SK-N-SH treated with all-trans-retinoic acid at 6 μM for 48 hours (cell line): ENCODE data around the gene C22orf39.

Experiments
- ISL1 ChIP-seq: fragments of 250-450 bp; sonication (Bioruptor Pico); IDR thresholded peaks from 2 replicates; pipeline ENCODE4 v2.1.2; 2022; ENCODE audit warnings: mild to moderate bottlenecking, moderate library complexity
- OSR1 ChIP-seq: fragments of 250-450 bp; sonication (Bioruptor Pico); IDR thresholded peaks from 2 replicates; pipeline ENCODE4 v1.8.0; 2022; ENCODE audit warnings: moderate library complexity, mild to moderate bottlenecking, inconsistent platforms
- RARB ChIP-seq: fragments of 250-450 bp; sonication (Bioruptor Pico); IDR thresholded peaks from 2 replicates; pipeline ENCODE4 v1.8.0; 2021; ENCODE audit warnings: mild to moderate bottlenecking, moderate library complexity
- ZC3H10 ChIP-seq: fragments of 250-450 bp; sonication (Bioruptor Pico); IDR thresholded peaks from 2 replicates; pipeline ENCODE4 v1.5.1; 2021; ENCODE audit warnings: mild to moderate bottlenecking, moderate library complexity
- ZFP30 ChIP-seq: fragments of 450-650 bp; formaldehyde crosslinking; IDR thresholded peaks from 2 replicates; pipeline ENCODE4 v1.5.0; 2022; ENCODE audit warnings: mild to moderate bottlenecking, moderate library complexity
- ZNF70 ChIP-seq: fragments of 450-650 bp; formaldehyde crosslinking; IDR thresholded peaks from 2 replicates; pipeline ENCODE4 v1.5.0; 2020; ENCODE audit warnings: mild to moderate bottlenecking, moderate library complexity
- TF ChIP-seq, protein P1 (sequence below): fragments of 250-450 bp; sonication (Bioruptor Pico); IDR thresholded peaks from 2 replicates; pipeline ENCODE4 v1.5.0; 2020; ENCODE audit warnings: mild to moderate bottlenecking, moderate library complexity
- TF ChIP-seq, protein P2 (sequence below): fragments of 250-450 bp; sonication (Bioruptor Pico); IDR thresholded peaks from 2 replicates; pipeline ENCODE4 v1.8.0; 2020; ENCODE audit warnings: mild to moderate bottlenecking, moderate library complexity, borderline replicate concordance
- TF ChIP-seq, protein P3 (sequence below): fragments of 250-450 bp; sonication (Bioruptor Pico); IDR thresholded peaks from 2 replicates; pipeline ENCODE4 v1.5.1; 2020; ENCODE audit warnings: low read depth, mild to moderate bottlenecking, moderate library complexity

DNA sequence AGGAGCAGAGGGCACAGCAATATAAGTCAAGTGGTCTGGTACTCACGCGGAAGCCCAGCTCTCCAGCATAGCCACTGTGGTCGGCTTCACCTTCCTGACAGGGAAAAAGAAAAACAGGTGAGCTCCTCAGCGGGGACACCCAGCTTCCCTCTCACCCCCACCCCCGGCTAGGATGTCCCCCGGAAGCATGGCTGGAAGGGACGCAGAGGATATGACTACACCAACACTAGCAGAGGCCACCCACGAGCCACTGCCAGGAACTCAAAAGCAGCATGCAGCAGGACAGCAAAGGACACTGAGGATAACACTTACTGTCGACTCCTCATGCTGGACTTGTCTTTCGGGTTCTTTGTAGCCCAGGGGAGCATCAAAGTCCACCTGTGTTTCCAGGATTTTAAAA, 9.0 kb upstream of the C22orf39 start:
- TF ChIP-seq OSR1 (CRISPR knock-in tag), result no peak
- TF ChIP-seq, protein P1, sequence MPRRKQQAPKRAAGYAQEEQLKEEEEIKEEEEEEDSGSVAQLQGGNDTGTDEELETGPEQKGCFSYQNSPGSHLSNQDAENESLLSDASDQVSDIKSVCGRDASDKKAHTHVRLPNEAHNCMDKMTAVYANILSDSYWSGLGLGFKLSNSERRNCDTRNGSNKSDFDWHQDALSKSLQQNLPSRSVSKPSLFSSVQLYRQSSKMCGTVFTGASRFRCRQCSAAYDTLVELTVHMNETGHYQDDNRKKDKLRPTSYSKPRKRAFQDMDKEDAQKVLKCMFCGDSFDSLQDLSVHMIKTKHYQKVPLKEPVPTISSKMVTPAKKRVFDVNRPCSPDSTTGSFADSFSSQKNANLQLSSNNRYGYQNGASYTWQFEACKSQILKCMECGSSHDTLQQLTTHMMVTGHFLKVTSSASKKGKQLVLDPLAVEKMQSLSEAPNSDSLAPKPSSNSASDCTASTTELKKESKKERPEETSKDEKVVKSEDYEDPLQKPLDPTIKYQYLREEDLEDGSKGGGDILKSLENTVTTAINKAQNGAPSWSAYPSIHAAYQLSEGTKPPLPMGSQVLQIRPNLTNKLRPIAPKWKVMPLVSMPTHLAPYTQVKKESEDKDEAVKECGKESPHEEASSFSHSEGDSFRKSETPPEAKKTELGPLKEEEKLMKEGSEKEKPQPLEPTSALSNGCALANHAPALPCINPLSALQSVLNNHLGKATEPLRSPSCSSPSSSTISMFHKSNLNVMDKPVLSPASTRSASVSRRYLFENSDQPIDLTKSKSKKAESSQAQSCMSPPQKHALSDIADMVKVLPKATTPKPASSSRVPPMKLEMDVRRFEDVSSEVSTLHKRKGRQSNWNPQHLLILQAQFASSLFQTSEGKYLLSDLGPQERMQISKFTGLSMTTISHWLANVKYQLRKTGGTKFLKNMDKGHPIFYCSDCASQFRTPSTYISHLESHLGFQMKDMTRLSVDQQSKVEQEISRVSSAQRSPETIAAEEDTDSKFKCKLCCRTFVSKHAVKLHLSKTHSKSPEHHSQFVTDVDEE (CRISPR knock-in tag), result no peak
- TF ChIP-seq, protein P2, sequence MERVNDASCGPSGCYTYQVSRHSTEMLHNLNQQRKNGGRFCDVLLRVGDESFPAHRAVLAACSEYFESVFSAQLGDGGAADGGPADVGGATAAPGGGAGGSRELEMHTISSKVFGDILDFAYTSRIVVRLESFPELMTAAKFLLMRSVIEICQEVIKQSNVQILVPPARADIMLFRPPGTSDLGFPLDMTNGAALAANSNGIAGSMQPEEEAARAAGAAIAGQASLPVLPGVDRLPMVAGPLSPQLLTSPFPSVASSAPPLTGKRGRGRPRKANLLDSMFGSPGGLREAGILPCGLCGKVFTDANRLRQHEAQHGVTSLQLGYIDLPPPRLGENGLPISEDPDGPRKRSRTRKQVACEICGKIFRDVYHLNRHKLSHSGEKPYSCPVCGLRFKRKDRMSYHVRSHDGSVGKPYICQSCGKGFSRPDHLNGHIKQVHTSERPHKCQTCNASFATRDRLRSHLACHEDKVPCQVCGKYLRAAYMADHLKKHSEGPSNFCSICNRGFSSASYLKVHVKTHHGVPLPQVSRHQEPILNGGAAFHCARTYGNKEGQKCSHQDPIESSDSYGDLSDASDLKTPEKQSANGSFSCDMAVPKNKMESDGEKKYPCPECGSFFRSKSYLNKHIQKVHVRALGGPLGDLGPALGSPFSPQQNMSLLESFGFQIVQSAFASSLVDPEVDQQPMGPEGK (CRISPR knock-in tag), result no peak
- TF ChIP-seq, protein P3, sequence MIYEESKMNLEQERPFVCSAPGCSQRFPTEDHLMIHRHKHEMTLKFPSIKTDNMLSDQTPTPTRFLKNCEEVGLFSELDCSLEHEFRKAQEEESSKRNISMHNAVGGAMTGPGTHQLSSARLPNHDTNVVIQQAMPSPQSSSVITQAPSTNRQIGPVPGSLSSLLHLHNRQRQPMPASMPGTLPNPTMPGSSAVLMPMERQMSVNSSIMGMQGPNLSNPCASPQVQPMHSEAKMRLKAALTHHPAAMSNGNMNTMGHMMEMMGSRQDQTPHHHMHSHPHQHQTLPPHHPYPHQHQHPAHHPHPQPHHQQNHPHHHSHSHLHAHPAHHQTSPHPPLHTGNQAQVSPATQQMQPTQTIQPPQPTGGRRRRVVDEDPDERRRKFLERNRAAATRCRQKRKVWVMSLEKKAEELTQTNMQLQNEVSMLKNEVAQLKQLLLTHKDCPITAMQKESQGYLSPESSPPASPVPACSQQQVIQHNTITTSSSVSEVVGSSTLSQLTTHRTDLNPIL (CRISPR knock-in tag), result no peak
- TF ChIP-seq ZC3H10 (CRISPR knock-in tag), result no peak
- TF ChIP-seq ZFP30 (CRISPR knock-in tag), result no peak
- TF ChIP-seq ZNF70 (CRISPR knock-in tag), result no peak
- TF ChIP-seq RARB (CRISPR knock-in tag), result no peak
- TF ChIP-seq ISL1 (CRISPR knock-in tag), result no peak
